Neural cell (in vitro differentiated cells): ENCODE results near the gene TM9SF4. TPM values are rescaled to one million over a fixed set of nuclear protein-coding genes. Genes with fewer than 3 reads are reported as not detected.

Experiments
- H2AFZ ChIP-seq: fragments of 200-600, 300-800 bp; sonication (generic), shearing (Covaris generic); 2 replicates; pipeline ENCODE4 v1.6.0; 2014; ENCODE audit warnings: low read depth, mild to moderate bottlenecking, antibody characterized with exemption, low read length, moderate library complexity
- H3F3A ChIP-seq: fragments of 200-600 bp; shearing (Covaris generic); 2 replicates; pipeline ENCODE4 v1.6.1; 2016; ENCODE audit warnings: mild to moderate bottlenecking, moderate library complexity, mixed read lengths, antibody characterized with exemption, low read length; ENCODE audit not compliant: insufficient read depth, poor library complexity, severe bottlenecking
- H3K27ac ChIP-seq: fragments of 200-600, 300-800 bp; sonication (generic), shearing (Covaris generic); 2 replicates; pipeline ENCODE4 v1.5.1; 2014; ENCODE audit warnings: mild to moderate bottlenecking, low read length, moderate library complexity
- H3K27me3 ChIP-seq: fragments of 300-800, 200-600 bp; sonication (generic), shearing (Covaris generic); 2 replicates; pipeline ENCODE4 v1.6.0; 2014; ENCODE audit warnings: mild to moderate bottlenecking, low read depth, low read length, moderate library complexity; ENCODE audit not compliant: insufficient read depth
- H3K36me3 ChIP-seq: fragments of 300-800, 200-600 bp; sonication (generic), shearing (Covaris generic); 2 replicates; pipeline ENCODE4 v1.5.1; 2014; ENCODE audit warnings: mild to moderate bottlenecking, antibody characterized with exemption, low read length, moderate library complexity; ENCODE audit not compliant: insufficient read depth
- H3K4me2 ChIP-seq: fragments of 300-800, 200-600 bp; sonication (generic), shearing (Covaris generic); 2 replicates; pipeline ENCODE4 v1.6.0; 2014; ENCODE audit warnings: mild to moderate bottlenecking, low read length
- H3K4me3 ChIP-seq: fragments of 300-800, 200-600 bp; sonication (generic), shearing (Covaris generic); 2 replicates; pipeline ENCODE4 v1.5.1; 2014; ENCODE audit warnings: mild to moderate bottlenecking, low read length, moderate library complexity
- H3K79me2 ChIP-seq: fragments of 200-600 bp; shearing (Covaris generic); replicated peaks from 2 replicates; pipeline ENCODE4 v1.6.0; 2014; ENCODE audit warnings: mild to moderate bottlenecking, low read length, moderate library complexity; ENCODE audit not compliant: insufficient read depth
- H3K9ac ChIP-seq: fragments of 300-800, 200-600 bp; sonication (generic), shearing (Covaris generic); 2 replicates; pipeline ENCODE4 v1.6.1; 2016; ENCODE audit warnings: mild to moderate bottlenecking, low read length, mixed read lengths
- H3K9me2 ChIP-seq: fragments of 200-600 bp; shearing (Covaris generic); 2 replicates; pipeline ENCODE4 v1.6.1; 2016; ENCODE audit warnings: mild to moderate bottlenecking, low read length, mixed read lengths; ENCODE audit not compliant: insufficient read depth
- H3K9me3 ChIP-seq: fragments of 200-600, 300-800 bp; sonication (generic), shearing (Covaris generic); 2 replicates; pipeline ENCODE4 v1.6.1; 2016; ENCODE audit warnings: mild to moderate bottlenecking, mixed run types, low read length, moderate library complexity, mixed read lengths
- H4K20me1 ChIP-seq: fragments of 200-600 bp; shearing (Covaris generic); 2 replicates; pipeline ENCODE4 v1.6.1; 2016; ENCODE audit warnings: mild to moderate bottlenecking, mixed run types; ENCODE audit not compliant: insufficient read depth
- EP300 ChIP-seq: fragments of 450-650 bp; conservative IDR thresholded peaks from 2 replicates; pipeline ENCODE4 v1.6.1; 2014; ENCODE audit warnings: antibody characterized with exemption, mild to moderate bottlenecking, moderate library complexity; ENCODE audit not compliant: poor library complexity, severe bottlenecking
- EZH2 ChIP-seq: fragments of 200-600, 300-800 bp; shearing (Covaris generic), sonication (generic); IDR thresholded peaks from 2 replicates; pipeline ENCODE4 v1.6.1; 2014; ENCODE audit warnings: antibody characterized with exemption, low read length, borderline replicate concordance, mild to moderate bottlenecking; ENCODE audit not compliant: insufficient read depth, poor library complexity, severe bottlenecking
- MXI1 ChIP-seq: fragments of 450-650 bp; conservative IDR thresholded peaks from 2 replicates; pipeline ENCODE4 v1.6.1; 2014; ENCODE audit warnings: antibody characterized with exemption, mild to moderate bottlenecking; ENCODE audit not compliant: poor library complexity, severe bottlenecking
- POLR2AphosphoS5 ChIP-seq: IDR thresholded peaks from 2 replicates; pipeline ENCODE4 v1.6.1; 2012
- RAD21 ChIP-seq: fragments of 450-650 bp; conservative IDR thresholded peaks from 2 replicates; pipeline ENCODE4 v1.6.1; 2014; ENCODE audit warnings: antibody characterized with exemption, mild to moderate bottlenecking, moderate library complexity
- SMC3 ChIP-seq: fragments of 450-650 bp; conservative IDR thresholded peaks from 2 replicates; pipeline ENCODE4 v1.6.1; 2014; ENCODE audit warnings: antibody characterized with exemption, mild to moderate bottlenecking, moderate library complexity; ENCODE audit not compliant: poor library complexity
- TAF1 ChIP-seq: IDR thresholded peaks from 2 replicates; pipeline ENCODE4 v1.6.1; 2012; ENCODE audit warnings: low read depth
- polyA plus RNA-seq: library from polyadenylated mRNA; depleted of rRNA; stranded (reverse); fragments of >200 nt; gene quantifications from 2 replicates; pipeline ENCODE4 v1.2.3, GENCODE V29; 2014
- TF ChIP-seq, protein P1 (sequence below): IDR thresholded peaks from 2 replicates; pipeline ENCODE4 v1.6.1; 2012; ENCODE audit warnings: borderline replicate concordance
- TF ChIP-seq, protein P2 (sequence below): fragments of 450-650 bp; IDR thresholded peaks from 2 replicates; pipeline ENCODE4 v1.5.1; 2014; ENCODE audit warnings: antibody characterized with exemption, mild to moderate bottlenecking, moderate library complexity; ENCODE audit not compliant: poor library complexity, severe bottlenecking

TM9SF4 gene
- polyA plus RNA-seq, 1 donor from 2014 or later: 18.3 TPM

DNA sequence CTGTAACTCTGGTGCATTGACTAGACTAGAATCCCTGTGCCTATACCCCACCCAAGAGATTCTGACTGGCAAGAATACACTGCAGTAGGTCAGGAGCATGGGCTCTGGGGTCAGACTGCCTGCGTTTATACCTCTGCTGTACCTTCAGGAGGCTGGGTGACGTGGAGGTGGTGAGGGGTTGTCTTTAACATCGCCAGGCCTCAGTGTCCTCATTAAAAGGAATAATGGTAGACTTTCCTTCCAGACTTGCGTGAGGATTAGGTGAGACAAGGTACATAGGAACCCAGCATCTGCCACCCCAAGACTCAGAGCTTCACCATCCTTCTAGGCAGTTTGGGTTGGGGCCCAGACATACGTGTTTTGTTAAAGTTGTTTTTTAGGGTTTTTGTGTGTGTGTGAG is 44.3 kb downstream of the TM9SF4 start:
- Histone ChIP-seq H3K9me2 (no peaks in the 10 kb centered on the region), H3K79me2 (no peaks in the 10 kb centered on the region), H3K9me3 (no peaks in the 10 kb centered on the region), H3K9ac (no peak overlapping the region), H3F3A (no peaks in the 10 kb centered on the region), H3K4me2 (no peak overlapping the region), H2AFZ (no peak overlapping the region), H3K27me3 (no peaks in the 10 kb centered on the region), H3K4me3 (no peak overlapping the region), H4K20me1 (no peaks in the 10 kb centered on the region), H3K27ac (no peak overlapping the region), H3K36me3 (peaks cover 14% of the 10 kb centered on the region)
- TF ChIP-seq EP300 (no peak), MXI1 (no peak), RAD21 (no peak), TAF1 (no peak), SMC3 (no peak), EZH2 (no peak), POLR2AphosphoS5 (no peak)
- TF ChIP-seq, protein P1, sequence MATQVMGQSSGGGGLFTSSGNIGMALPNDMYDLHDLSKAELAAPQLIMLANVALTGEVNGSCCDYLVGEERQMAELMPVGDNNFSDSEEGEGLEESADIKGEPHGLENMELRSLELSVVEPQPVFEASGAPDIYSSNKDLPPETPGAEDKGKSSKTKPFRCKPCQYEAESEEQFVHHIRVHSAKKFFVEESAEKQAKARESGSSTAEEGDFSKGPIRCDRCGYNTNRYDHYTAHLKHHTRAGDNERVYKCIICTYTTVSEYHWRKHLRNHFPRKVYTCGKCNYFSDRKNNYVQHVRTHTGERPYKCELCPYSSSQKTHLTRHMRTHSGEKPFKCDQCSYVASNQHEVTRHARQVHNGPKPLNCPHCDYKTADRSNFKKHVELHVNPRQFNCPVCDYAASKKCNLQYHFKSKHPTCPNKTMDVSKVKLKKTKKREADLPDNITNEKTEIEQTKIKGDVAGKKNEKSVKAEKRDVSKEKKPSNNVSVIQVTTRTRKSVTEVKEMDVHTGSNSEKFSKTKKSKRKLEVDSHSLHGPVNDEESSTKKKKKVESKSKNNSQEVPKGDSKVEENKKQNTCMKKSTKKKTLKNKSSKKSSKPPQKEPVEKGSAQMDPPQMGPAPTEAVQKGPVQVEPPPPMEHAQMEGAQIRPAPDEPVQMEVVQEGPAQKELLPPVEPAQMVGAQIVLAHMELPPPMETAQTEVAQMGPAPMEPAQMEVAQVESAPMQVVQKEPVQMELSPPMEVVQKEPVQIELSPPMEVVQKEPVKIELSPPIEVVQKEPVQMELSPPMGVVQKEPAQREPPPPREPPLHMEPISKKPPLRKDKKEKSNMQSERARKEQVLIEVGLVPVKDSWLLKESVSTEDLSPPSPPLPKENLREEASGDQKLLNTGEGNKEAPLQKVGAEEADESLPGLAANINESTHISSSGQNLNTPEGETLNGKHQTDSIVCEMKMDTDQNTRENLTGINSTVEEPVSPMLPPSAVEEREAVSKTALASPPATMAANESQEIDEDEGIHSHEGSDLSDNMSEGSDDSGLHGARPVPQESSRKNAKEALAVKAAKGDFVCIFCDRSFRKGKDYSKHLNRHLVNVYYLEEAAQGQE: no peak
- TF ChIP-seq, protein P2, sequence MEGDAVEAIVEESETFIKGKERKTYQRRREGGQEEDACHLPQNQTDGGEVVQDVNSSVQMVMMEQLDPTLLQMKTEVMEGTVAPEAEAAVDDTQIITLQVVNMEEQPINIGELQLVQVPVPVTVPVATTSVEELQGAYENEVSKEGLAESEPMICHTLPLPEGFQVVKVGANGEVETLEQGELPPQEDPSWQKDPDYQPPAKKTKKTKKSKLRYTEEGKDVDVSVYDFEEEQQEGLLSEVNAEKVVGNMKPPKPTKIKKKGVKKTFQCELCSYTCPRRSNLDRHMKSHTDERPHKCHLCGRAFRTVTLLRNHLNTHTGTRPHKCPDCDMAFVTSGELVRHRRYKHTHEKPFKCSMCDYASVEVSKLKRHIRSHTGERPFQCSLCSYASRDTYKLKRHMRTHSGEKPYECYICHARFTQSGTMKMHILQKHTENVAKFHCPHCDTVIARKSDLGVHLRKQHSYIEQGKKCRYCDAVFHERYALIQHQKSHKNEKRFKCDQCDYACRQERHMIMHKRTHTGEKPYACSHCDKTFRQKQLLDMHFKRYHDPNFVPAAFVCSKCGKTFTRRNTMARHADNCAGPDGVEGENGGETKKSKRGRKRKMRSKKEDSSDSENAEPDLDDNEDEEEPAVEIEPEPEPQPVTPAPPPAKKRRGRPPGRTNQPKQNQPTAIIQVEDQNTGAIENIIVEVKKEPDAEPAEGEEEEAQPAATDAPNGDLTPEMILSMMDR: no peak

DNA sequence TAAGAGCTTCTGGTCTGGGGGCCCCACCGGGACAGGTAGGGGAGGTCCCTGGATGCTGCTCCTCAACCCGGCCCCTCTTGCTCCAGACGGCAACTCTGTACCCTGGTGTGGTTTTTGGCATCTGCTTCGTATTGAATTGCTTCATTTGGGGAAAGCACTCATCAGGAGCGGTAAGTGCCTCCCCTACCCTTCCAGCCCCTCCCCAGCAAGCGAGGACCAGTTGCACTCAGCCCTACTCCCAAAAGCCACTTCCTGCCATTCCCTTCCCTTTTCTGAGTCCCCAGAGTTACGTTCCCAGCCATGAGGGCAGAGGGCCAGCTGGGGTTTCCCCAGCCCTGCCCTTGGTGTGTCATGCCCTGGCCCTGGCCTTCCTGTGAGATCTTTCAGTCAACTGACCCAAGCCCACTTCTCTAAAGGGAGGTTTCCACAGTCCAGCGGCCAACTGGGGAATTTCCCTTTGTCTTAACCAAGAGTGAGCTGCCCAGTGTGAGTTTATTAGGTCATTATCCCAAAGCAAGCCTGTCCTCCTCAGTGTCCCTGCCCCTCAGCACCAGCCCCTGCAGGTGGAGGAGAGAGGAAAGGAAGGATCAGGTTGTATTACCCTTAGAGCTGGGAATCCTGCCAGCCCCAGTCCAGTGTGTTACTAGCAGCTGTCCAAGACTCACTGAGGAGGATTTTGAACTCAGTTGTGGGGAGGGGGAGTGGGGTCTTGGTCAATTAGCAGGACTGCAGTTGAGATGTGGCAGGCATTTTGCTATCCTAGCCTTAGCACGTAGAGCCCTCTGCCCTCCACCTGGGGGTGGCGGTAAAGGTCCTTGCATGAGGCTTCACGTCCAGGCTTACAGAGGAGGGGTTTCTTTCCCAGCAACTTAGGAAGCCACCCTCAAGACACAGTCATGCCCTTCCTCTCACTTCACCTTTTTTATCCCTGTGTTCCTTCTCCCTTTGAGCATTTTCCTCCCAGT is 45.8 kb downstream of the TM9SF4 start:
- Histone ChIP-seq H3K36me3 (peaks cover 19% of the 10 kb centered on the region), H3K9ac (no peak overlapping the region), H3K4me2 (no peak overlapping the region), H3K79me2 (no peaks in the 10 kb centered on the region), H3F3A (no peaks in the 10 kb centered on the region), H3K9me3 (no peaks in the 10 kb centered on the region), H3K4me3 (no peak overlapping the region), H3K27me3 (no peaks in the 10 kb centered on the region), H3K9me2 (no peaks in the 10 kb centered on the region), H2AFZ (no peak overlapping the region), H3K27ac (no peak overlapping the region), H4K20me1 (no peaks in the 10 kb centered on the region)
- TF ChIP-seq EZH2 (no peak), POLR2AphosphoS5 (no peak), EP300 (no peak), MXI1 (no peak), SMC3 (peak; percentile 50), RAD21 (peak; percentile 63), TAF1 (no peak)
- TF ChIP-seq, protein P2: peak; percentile 54
- TF ChIP-seq, protein P1: no peak
